GM18520 (cell line): Measurements from ENCODE around the gene GALNT7.
"Not testable (repeated sequence)": the region's sequence is repeated elsewhere in the genome, so short reads cannot be mapped to it uniquely, and the experiment has no call there.

ENCODE experiments used
- ATAC-seq: cut with Tn5 transposase; IDR thresholded peaks from one replicate; pipeline ENCODE4 v1.9.1; 2021; ENCODE audit not compliant: unreplicated experiment

GALNT7 gene

DNA sequence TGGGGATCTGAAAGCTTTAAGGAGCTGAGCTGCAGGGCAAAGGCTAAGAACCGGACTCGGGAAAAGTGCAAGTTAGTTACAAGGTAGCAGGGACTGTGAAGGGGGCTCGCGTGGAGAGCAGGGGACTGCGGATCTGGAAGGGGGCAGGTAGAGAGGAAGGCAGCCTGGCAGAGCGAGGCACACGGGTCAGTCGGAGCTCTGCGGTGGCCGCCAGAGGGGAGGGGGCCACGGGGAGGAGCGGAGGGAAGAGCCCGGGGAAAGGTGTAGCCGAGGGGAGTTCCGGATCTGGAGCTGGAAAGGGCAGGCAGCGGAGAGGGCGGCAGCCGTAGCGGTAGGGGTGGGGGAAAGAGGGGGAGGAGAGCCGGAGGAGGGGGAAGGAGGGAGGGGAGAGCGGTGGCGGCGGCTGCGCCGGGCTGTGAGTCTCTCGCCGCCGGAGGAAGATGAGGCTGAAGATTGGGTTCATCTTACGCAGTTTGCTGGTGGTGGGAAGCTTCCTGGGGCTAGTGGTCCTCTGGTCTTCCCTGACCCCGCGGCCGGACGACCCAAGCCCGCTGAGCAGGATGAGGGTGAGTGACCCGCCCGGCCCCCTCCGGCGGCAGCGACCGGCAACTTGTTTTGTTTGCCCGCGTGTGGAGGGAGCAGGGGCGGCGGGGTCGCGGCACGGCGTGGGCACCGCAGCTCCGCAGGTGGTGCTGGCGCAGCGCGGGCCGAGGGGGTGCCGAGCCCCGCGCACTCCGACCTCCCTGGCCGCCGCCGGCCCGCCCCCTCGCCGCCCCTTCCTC lies at the start of gene GALNT7:
TSS of gene GALNT7 (plus strand) at position 416 of the 782 bp plus-strand sequence. CDS start at position 441, 25 bp downstream.
- peak; percentile 20 for ATAC-seq

- not testable (repeated sequence) for ATAC-seq
Measured at GRCh38 chr4:173118819-173119218, 49.8 kb upstream of the GALNT7 start.

DNA sequence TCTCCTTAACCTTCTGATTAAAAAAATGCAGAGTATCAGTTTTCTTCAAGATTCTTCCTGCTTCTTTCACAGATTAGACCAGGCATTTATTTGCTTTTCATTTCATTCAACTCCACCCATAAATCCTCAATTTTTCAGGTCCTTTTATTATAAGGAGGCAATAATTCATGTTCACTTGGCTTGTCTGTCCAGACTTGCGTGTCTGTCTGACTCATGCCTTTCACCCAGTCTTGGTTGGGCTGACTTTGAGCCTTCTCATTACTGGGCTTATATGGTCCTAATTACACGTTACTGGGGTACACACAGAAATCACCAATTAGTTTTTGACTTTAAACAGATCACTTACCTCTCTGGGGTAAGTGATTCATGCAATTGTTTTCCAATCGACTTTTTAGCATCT lies 48.8 kb upstream of the GALNT7 start:
- ATAC-seq, result no peak

DNA sequence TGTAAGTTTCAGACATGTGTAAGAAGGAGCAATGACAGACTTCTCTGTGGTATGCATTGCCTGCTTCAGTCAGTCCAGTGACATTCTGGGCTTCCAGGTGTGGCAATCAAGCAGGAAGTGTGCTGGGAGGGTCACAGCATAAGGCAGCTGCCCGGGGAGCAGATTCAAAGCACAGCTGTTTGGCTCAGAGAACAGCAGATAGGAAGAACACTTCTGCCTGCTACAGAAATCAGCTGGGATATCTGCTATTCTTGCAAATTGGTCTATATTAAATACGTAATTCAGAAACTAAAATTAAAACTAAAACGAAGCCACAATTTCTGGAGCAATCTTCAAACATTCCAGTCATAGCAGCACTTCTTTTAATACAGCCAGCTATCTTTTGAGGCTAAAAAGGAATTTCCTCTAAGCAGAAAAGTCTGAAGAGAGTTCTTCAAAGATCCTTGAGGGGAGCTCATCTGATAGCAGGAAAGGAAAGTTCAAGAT lies 47.5 kb upstream of the GALNT7 start:
- ATAC-seq, result peak; percentile 95

- no peak for ATAC-seq
Measured at GRCh38 chr4:173124209-173124865, 44.3 kb upstream of the GALNT7 start.

- ATAC-seq, result no peak
Measured at GRCh38 chr4:173125216-173125812, 43.3 kb upstream of the GALNT7 start.

GRCh38 chr4:173128199-173128890 lies 40.3 kb upstream of the GALNT7 start:
- no peak for ATAC-seq

DNA sequence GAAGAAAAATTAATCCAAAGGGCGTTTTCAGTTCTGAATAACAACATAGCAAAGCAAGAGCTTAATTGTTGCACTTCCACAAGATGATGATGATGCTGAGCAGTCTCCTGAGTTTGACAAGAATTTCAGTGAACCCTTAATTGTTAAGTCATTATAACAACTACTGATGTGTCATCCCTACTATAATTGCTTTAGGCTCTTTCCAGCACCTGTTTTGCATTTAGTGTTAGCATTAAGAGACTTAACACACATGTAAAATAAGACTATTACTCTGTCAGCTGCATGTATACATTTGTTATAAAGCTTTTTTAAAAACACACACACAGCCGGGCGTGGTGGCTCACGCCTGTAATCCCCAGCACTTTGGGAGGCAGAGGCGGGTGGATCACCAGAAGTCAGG lies 37.9 kb upstream of the GALNT7 start:
- ATAC-seq, result no peak

DNA sequence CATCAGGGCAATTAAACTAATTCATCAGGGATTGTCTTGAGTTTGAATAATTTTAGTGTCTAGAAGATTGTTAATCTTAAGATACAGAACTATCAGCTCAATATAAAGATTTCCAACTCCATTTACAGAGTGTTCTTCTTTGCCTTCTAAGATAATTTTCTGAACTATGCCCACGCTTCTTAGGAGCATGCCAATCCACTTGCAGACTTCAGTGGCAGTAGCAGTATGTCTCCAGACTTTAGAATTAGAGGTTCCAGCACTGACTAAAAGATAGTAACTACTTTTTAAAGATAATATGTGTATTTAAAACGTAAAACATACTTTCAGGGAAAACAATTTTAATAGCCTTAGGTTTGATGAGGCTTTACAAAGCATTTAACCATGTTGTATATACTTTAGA lies 34.2 kb upstream of the GALNT7 start:
- no peak for ATAC-seq

GRCh38 chr4:173135241-173135847 lies 33.3 kb upstream of the GALNT7 start:
- no peak for ATAC-seq

DNA sequence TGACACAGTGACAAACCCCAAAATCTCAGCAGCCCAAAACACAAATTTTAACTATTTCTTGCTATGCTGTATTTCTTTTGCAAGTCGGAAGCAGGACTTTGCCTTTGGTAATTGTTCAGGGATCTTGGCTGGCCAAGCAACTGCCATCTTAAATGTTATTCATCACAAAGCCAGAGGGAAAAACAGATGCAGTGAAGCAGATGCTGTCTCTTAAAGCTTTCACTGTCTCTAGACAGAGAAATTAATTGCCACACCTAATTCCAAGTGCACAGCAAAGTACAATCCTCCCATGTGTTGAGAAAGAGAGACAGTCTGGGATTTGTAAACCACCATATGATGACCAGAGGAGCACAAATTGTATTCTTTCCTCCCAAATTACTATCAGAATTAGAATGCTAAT lies 30.0 kb upstream of the GALNT7 start:
- no peak for ATAC-seq

GRCh38 chr4:173139561-173139960 lies 29.1 kb upstream of the GALNT7 start:
- ATAC-seq, result no peak

- no peak for ATAC-seq
Measured at GRCh38 chr4:173145131-173145530, 23.5 kb upstream of the GALNT7 start.

DNA sequence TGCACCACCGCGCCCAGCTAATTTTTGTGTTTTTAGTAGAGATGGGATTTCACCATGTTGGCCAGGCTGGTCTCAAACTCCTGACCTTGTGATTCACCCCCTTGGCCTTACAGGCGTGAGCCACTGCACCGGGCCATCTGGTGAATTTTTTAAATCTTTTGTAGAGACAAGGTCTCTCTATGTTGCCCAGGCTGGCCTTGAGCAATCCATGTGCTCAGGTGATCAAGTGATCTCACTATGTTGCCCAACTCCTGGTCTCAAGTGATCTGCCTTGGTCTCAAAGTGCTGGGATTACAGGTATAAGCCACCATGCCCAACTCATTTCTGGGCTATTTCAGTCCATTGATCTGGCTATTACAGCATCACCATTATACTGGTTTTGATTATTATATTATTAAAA lies 22.2 kb upstream of the GALNT7 start:
- no peak for ATAC-seq

DNA sequence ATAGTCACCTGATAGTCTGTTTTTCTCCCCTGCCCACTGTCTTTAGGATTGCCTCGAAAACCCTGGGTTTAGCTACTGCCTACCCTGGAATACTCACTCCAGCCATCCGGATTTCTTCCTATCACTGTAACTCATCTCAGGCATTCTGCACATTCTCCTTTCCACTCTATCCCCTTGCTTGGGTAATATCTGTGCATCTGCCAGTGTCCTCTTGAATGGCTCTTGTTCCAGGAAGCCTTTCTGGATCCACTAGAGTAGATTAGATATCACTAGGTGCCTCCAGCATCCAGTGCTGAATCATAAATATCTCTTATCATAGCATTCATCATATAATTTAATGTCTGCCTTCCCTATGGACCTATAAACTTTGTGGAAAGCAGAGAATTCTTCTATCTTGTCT lies 17.1 kb upstream of the GALNT7 start:
- no peak for ATAC-seq

DNA sequence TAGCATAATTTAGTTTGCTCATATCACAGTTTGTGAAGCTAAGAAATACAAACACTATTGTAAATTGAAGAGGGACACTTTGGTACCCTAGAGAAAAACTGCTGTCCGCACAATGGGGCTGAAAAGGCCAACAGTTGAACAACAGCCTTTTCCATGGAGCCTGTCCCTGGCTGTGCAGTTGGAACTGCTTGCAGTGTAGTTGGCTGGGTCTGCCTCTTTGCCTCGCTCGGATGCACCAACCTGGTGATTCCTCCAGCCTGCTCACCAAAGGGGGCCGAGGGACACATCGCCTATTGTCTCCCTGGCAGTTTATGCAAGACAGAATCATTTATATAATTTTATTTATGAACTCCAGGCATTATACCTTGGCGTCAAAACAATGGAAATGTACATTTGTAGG lies 16.5 kb upstream of the GALNT7 start:
- no peak for ATAC-seq

DNA sequence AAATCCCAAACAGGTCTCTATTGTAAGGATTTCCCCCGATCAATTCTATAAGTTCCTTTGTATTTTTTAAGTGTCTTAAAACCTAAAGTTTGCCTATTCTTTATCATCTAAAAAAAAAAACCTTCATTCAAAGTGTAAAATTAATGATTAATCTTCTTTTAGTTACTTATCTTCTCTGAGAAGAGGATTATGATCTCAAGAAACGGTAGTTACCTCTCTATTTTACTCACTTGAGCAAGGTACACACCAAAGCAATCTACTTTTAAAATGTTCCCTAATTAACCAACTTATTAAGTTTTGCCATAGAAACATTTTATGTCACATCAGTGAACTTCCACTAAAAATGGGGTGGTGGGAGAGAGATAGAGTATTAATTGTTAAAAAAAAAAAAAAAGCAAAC lies 15.2 kb upstream of the GALNT7 start:
- ATAC-seq, result no peak

DNA sequence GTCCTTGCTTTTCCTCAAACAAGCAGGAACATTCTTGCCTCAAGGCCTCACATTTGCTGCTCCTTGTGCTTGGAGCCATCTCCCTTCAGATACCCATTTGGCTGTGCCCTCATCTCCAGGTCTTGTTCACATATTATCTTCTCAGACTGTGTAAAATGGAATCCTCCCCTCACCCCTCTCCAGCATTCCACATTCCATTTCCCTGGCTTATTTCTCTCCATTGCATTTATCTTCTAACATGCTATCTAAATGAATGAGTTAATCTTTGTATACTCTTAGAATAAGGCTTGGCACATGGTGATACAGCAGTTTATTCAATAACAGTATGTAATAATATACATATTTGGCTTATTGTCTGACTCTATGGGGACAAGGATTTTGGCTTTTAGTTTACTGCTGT lies 8.8 kb upstream of the GALNT7 start:
- ATAC-seq, result no peak

DNA sequence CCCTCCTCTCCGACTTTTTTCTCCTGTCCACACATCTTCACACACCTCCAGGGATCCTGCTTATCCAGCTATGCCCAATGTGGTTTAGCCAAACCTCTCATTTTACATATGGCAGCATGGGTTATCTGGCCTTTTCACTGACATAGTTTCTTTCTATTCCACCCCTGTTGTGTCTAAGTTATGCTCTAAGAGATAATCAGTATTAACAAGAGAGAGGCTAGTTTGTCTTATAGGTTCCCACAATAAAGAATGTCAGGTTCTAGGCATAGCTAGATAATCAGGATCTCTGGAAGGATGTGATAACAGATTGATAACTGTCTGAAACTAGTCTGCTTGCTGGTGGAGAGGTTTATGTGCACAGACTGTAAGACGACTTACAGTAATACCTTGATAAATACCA lies 7.7 kb upstream of the GALNT7 start:
- ATAC-seq, result no peak

DNA sequence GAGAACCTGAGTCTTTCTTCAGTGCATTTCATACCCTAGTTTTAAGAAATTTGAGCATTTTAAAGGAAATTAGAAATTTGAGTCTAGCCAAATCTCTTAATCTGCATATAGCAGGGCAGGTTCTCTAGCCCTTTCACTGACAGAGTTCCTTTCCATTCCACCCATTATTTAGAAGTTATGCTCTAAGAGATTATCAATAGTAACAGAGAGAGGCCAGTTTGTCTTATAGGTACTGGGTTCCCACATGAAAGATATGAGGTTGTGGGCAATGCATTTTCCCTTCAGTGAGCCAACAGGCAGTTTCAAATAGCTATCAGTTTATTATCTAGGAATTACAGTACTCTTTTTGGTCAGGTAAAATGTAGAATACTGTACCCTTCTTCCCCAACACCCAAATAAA lies 7.3 kb upstream of the GALNT7 start:
- ATAC-seq, result no peak

GRCh38 chr4:173165706-173166105 lies 2.9 kb upstream of the GALNT7 start:
- ATAC-seq, result no peak
